Spleen (tissue), 7 donors: ENCODE data around the gene SPATC1L.

Experiments
- POLR2A ChIP-seq, 3 donors: fragments of 450-650 bp; IDR thresholded peaks; one replicate each; pipeline ENCODE4 v1.5.1; 2017; ENCODE audit warnings: antibody characterized with exemption in 3 of 3, mild to moderate bottlenecking in 1 of 3
- POLR2AphosphoS5 ChIP-seq, 3 donors: sonication (generic); formaldehyde crosslinking; IDR thresholded peaks; one replicate each; pipeline ENCODE4 v1.5.1; 2017; ENCODE audit warnings: antibody characterized with exemption in 3 of 3
- TF ChIP-seq, protein P1 (sequence below), 11 experiments: fragments of 200-600 bp in 7 of 11; fragments of 450-650 bp in 4 of 11; sonication (generic) in 4 of 11; IDR thresholded peaks in 8 of 11; conservative IDR thresholded peaks in 3 of 11; 1 replicate in 7 of 11; 2 replicates in 4 of 11; pipeline versions ENCODE4 v1.4.0 to v1.8.0; 2016 to 2021; ENCODE audit warnings: antibody characterized with exemption in 11 of 11, inconsistent platforms in 4 of 11, mild to moderate bottlenecking in 1 of 11
- donor health status: DM: no; HTN: no; CAD: no; lungs with moderate emphysema.
- donor health status: DM: no; HTN: no; CAD: no.
- donor health status: DM: no; HTN: no; CAD: no.

DNA sequence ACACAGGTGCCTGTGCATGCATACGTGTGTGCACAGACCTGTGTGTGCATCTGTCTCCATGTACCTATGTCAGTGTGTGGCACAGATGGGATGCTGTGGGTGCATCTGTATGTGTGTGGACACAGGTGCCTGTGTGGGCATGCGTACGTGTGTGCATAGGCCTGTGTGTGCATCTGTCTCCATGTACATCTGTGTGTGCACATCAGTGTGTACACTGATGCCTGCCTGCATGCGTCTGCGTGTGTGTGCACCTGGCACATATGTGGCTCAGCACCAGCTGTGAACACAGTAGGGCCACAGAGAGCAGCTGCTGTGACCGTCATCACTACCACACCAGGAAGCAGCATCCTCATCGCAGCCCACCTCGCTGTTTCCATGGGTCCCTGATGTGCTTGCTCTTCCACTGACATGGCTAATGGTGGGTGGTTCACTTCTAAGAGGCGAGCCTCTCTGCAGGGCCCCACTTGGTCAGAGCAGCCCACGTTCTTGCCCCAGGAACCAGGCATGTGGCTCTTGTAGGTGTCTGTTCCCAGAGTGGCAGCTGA is 9.6 kb upstream of the SPATC1L start:
- TF ChIP-seq, protein P1, sequence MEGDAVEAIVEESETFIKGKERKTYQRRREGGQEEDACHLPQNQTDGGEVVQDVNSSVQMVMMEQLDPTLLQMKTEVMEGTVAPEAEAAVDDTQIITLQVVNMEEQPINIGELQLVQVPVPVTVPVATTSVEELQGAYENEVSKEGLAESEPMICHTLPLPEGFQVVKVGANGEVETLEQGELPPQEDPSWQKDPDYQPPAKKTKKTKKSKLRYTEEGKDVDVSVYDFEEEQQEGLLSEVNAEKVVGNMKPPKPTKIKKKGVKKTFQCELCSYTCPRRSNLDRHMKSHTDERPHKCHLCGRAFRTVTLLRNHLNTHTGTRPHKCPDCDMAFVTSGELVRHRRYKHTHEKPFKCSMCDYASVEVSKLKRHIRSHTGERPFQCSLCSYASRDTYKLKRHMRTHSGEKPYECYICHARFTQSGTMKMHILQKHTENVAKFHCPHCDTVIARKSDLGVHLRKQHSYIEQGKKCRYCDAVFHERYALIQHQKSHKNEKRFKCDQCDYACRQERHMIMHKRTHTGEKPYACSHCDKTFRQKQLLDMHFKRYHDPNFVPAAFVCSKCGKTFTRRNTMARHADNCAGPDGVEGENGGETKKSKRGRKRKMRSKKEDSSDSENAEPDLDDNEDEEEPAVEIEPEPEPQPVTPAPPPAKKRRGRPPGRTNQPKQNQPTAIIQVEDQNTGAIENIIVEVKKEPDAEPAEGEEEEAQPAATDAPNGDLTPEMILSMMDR (IDR thresholded peaks at IDR 0.05 in 8 of 11, conservative IDR thresholded peaks at IDR 0.05 in 3 of 11): no peak
- TF ChIP-seq POLR2A (IDR thresholded peaks at IDR 0.05) (no peak), POLR2AphosphoS5 (IDR thresholded peaks at IDR 0.05) (no peak)
